SU-DHL-6 (cell line): Measurements from ENCODE around the gene PRKAR1B.

Experiments used
- CTCF ChIP-seq: fragments of 200-600 bp; sonication (generic); IDR thresholded peaks from one replicate; pipeline ENCODE4 v1.5.1; 2017; ENCODE audit warnings: antibody characterized with exemption, mild to moderate bottlenecking, low read length, moderate library complexity; ENCODE audit not compliant: insufficient read depth, poor library complexity, severe bottlenecking
- EZH2phosphoT487 ChIP-seq: fragments of 200-600 bp; sonication (generic), shearing (Covaris generic); conservative IDR thresholded peaks from 2 replicates; pipeline ENCODE4 v1.6.1; 2018; ENCODE audit warnings: mild to moderate bottlenecking, antibody characterized with exemption, low read length, moderate library complexity, mixed read lengths

GRCh38 chr7:596071-596818 lies 130.8 kb downstream of the PRKAR1B start:
- TF ChIP-seq CTCF = no peak
- TF ChIP-seq EZH2phosphoT487 = no peak
